ENCODE measurements around the gene THRA. TPM values are rescaled to one million over a fixed set of nuclear protein-coding genes. Genes with fewer than 3 reads are reported as not detected.

THRA gene
- total RNA-seq, 1 experiment from 2014 or later, result 10.1 TPM

DNA sequence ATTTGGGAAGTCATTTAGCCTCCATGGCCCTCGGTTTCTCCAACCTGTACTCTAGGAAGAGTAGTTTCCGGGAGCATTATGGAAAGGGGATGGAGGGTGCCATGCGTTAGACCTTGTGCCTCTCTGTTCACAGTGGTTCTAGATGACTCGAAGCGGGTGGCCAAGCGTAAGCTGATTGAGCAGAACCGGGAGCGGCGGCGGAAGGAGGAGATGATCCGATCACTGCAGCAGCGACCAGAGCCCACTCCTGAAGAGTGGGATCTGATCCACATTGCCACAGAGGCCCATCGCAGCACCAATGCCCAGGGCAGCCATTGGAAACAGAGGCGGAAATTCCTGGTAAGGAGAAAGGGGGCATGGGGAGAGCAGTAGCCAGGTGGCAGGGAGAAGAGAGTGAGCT is 21.7 kb downstream of the THRA start:
- Histone ChIP-seq H3K4me1 (ENCODE audit: insufficient read depth, low read length) (no peaks in the 10 kb centered on the region), H2BK15ac (ENCODE audit: low read depth, low read length) (no peak overlapping the region), H3K23me2 (ENCODE audit: insufficient read length, low read depth, low read length, poor library complexity, severe bottlenecking) (no peaks in the 10 kb centered on the region), H3K4me2 (ENCODE audit: insufficient read depth, insufficient read length, low read length) (no peak overlapping the region), H3K9ac (ENCODE audit: extremely low read depth, insufficient read length, low read length) (no peak overlapping the region), H3K14ac (ENCODE audit: insufficient read depth, low read length) (no peak overlapping the region), H2BK20ac (ENCODE audit: low read depth, low read length, poor library complexity, severe bottlenecking) (no peak overlapping the region), H3K79me1 (ENCODE audit: insufficient read depth, low read depth, low read length, poor library complexity, severe bottlenecking) (no peaks in the 10 kb centered on the region), H3K56ac (ENCODE audit: insufficient read length, low read depth, low read length) (no peak overlapping the region), H3K18ac (ENCODE audit: insufficient read length, low read depth, low read length) (no peak overlapping the region), H2BK120ac (ENCODE audit: low read depth, low read length, poor library complexity, severe bottlenecking) (no peak overlapping the region), H4K5ac (ENCODE audit: insufficient read length, low read depth, low read length) (no peak overlapping the region), H2AK5ac (ENCODE audit: insufficient read length, low read length) (no peak overlapping the region), H2BK5ac (ENCODE audit: insufficient read length, low read length) (no peak overlapping the region), H3K4ac (ENCODE audit: low read depth, low read length) (no peak overlapping the region), H2AFZ (ENCODE audit: low read length) (no peak overlapping the region), H2BK12ac (ENCODE audit: insufficient read length, low read depth, low read length) (no peak overlapping the region), H4K91ac (ENCODE audit: insufficient read length, low read depth, low read length) (no peak overlapping the region), H3K27me3 (ENCODE audit: insufficient read depth, low read length) (no peaks in the 10 kb centered on the region), H4K8ac (replicated peaks; ENCODE audit: insufficient read length, low read depth, low read length) (no peak overlapping the region), H3K79me2 (ENCODE audit: insufficient read depth, low read length) (no peaks in the 10 kb centered on the region), H3K23ac (ENCODE audit: insufficient read length, low read depth, low read length) (no peak overlapping the region), H3K27ac (ENCODE audit: insufficient read length, low read depth, low read length) (no peak overlapping the region), H3K9me3 (ENCODE audit: control insufficient read depth, low read depth, low read length) (no peaks in the 10 kb centered on the region), H4K20me1 (ENCODE audit: control insufficient read depth, insufficient read depth, insufficient read length) (peaks cover 2% of the 10 kb centered on the region), H3T11ph (ENCODE audit: low read length) (no peak overlapping the region)
- H3K9me3 Mint-ChIP-seq, result peaks cover 0 to 2% of the 10 kb centered on the region in 2 experiments; a peak in 1 of 5 replicates
- H3K27me3 Mint-ChIP-seq (ENCODE audit: low read depth), result no peaks in the 10 kb centered on the region
- H3K36me3 Mint-ChIP-seq (ENCODE audit: insufficient read depth in 1 of 3, low read depth in 3 of 3), result peaks cover 10 to 29% (median 19%) of the 10 kb centered on the region in 3 experiments; a peak in 6 of 7 replicates
- no peak for DNase-seq
- WGBS (ENCODE audit: extremely low coverage, insufficient read length, low lambda C conversion rate), result no CpG with 5 or more reads among the region's 14 CpGs
- H3K4me3 Mint-ChIP-seq, result no peak overlapping the region
- H3K27ac Mint-ChIP-seq, result no peak overlapping the region; a peak in 1 of 7 replicates
- TF ChIP-seq, protein P1, sequence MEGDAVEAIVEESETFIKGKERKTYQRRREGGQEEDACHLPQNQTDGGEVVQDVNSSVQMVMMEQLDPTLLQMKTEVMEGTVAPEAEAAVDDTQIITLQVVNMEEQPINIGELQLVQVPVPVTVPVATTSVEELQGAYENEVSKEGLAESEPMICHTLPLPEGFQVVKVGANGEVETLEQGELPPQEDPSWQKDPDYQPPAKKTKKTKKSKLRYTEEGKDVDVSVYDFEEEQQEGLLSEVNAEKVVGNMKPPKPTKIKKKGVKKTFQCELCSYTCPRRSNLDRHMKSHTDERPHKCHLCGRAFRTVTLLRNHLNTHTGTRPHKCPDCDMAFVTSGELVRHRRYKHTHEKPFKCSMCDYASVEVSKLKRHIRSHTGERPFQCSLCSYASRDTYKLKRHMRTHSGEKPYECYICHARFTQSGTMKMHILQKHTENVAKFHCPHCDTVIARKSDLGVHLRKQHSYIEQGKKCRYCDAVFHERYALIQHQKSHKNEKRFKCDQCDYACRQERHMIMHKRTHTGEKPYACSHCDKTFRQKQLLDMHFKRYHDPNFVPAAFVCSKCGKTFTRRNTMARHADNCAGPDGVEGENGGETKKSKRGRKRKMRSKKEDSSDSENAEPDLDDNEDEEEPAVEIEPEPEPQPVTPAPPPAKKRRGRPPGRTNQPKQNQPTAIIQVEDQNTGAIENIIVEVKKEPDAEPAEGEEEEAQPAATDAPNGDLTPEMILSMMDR (conservative IDR thresholded peaks at IDR 0.05), result no peak
- peaks cover 0 to 9% of the 10 kb centered on the region in 2 experiments; a peak in 1 of 4 replicates for H3K4me1 Mint-ChIP-seq
